Ishikawa (cell line): ENCODE data around the gene PTN.

ENCODE experiments used
- CEBPB ChIP-seq: IDR thresholded peaks from 2 replicates; pipeline ENCODE4 v1.6.1; 2012
- CREB1 ChIP-seq: IDR thresholded peaks from 2 replicates; pipeline ENCODE4 v1.6.1; 2012; ENCODE audit warnings: low read depth
- EGR1 ChIP-seq: IDR thresholded peaks from 2 replicates; pipeline ENCODE4 v1.6.1; 2012
- EP300 ChIP-seq: IDR thresholded peaks from 2 replicates; pipeline ENCODE4 v1.6.1; 2012; ENCODE audit warnings: borderline replicate concordance
- MAX ChIP-seq: IDR thresholded peaks from 2 replicates; pipeline ENCODE4 v1.6.1; 2012
- NFIC ChIP-seq: IDR thresholded peaks from 2 replicates; pipeline ENCODE4 v1.6.1; 2012
- RAD21 ChIP-seq: IDR thresholded peaks from 2 replicates; pipeline ENCODE4 v1.6.1; 2012; ENCODE audit warnings: low read depth
- REST ChIP-seq: IDR thresholded peaks from 2 replicates; pipeline ENCODE4 v1.6.1; 2012; ENCODE audit warnings: low read depth, mild to moderate bottlenecking
- TAF1 ChIP-seq: IDR thresholded peaks from 2 replicates; pipeline ENCODE4 v1.6.1; 2012; ENCODE audit warnings: low read depth, mild to moderate bottlenecking
- TCF12 ChIP-seq: IDR thresholded peaks from 2 replicates; pipeline ENCODE4 v1.6.1; 2012; ENCODE audit warnings: low read depth
- TEAD4 ChIP-seq: IDR thresholded peaks from 2 replicates; pipeline ENCODE4 v1.6.1; 2012
- USF1 ChIP-seq: IDR thresholded peaks from 2 replicates; pipeline ENCODE4 v1.6.1; 2012
- YY1 ChIP-seq: IDR thresholded peaks from 2 replicates; pipeline ENCODE4 v1.6.1; 2012; ENCODE audit warnings: low read depth
- ZBTB7A ChIP-seq: IDR thresholded peaks from 2 replicates; pipeline ENCODE4 v1.6.1; 2012; ENCODE audit warnings: low read depth

- TF ChIP-seq EGR1 (no peak), ZBTB7A (no peak), RAD21 (no peak), REST (no peak), YY1 (no peak), CREB1 (no peak), MAX (no peak), EP300 (no peak), TAF1 (no peak), CEBPB (no peak), USF1 (no peak), TCF12 (no peak), NFIC (no peak), TEAD4 (no peak)
These were observed 17.6 kb downstream of the PTN start for GRCh38 chr7:137325927-137326326.
